ENCODE results near the gene CEP76.

GRCh38 chr18:12747530-12748315 lies 45.2 kb upstream of the CEP76 start:
- TF ChIP-seq CTCF (IDR thresholded peaks at IDR 0.05; ENCODE audit: extremely low read depth in 1 of 2, insufficient read depth in 1 of 2, low read depth in 1 of 2, low read length in 2 of 2), result no peak
- TF ChIP-seq POLR2A (IDR thresholded peaks at IDR 0.05; ENCODE audit: low read depth, low read length), result no peak
- TF ChIP-seq EZH2 (IDR thresholded peaks at IDR 0.05; ENCODE audit: borderline replicate concordance, low read depth, low read length, severe bottlenecking), result no peak

All from endothelial cell of umbilical vein (primary cell).